Effector CD4-positive, alpha-beta T cell (primary cell): ENCODE data around the gene OR7C1.
"Not testable (repeated sequence)": the region's sequence is repeated elsewhere in the genome, so short reads cannot be mapped to it uniquely, and the experiment has no call there.

Experiments
- DNase-seq: peaks from one replicate; pipeline ENCODE4 v3.0.0-alpha.2; 2020

The OR7C1 gene

GRCh38 chr19:14784730-14785101 is 50.3 kb downstream of the OR7C1 start:
- not testable (repeated sequence) for DNase-seq

DNA sequence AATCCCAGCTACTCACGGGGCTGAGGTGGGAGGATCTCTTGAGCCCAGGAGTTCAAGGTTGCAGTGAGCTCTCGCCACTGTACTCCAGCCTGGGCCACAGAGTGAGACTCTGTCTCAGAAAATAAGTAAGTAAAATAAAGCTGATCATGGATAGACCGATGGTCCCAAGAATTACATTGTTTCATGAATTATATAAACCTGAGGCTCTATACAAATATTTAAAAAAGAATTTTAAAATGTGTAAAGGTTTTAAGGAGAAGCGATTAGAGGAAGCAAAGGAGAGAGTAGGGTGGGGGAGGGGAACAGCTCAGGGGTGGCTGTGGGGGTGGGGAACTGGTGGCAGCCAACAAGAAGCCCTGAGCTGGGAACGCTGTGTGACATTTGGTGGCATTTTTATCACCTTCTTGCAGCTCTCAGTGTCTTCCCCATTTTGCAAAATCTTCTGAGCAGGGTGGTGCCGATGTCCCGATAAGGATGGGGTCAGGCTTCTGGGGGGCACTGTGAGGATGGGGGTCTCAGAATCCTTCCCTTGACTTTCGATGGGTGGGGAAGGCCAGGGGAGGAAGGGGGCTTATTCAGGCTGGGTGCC is 51.5 kb downstream of the OR7C1 start:
- not testable (repeated sequence) for DNase-seq

DNA sequence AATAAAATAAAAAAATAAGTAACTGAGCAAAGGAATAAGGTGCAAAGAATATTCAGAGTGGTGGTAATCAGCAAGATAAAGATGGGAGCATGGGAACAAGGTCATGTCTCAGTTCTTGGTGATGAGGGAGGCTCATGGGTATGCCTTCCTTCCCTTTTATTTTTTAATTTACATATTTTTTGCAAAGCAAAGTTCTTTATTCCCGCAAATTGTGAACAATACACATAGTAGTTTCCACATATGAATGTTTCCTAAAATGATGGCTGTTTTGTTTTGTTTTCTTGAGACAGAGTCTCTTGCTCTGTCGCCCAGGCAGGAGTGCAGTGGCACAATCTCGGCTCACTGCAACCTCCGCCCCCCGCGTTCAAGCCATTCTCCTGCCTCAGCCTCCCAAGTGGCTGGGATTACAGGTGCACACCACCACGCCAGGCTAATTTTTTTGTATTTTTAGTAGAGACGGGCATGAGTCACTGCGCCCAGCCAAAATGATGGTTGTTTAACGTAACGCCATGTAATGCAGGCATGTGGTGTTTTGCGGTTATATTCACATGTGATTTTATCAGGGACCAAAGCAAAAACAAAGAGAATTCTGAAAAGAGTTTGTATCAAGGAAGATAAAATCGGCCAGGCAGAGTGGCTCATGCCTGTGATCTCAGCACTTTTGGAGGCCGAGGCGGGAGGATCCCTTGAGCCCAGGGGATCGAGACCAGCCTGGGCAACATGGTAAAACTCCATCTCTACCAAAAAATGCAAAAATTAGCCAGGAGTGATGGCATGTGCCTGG is 52.2 kb downstream of the OR7C1 start:
- no peak for DNase-seq

DNA sequence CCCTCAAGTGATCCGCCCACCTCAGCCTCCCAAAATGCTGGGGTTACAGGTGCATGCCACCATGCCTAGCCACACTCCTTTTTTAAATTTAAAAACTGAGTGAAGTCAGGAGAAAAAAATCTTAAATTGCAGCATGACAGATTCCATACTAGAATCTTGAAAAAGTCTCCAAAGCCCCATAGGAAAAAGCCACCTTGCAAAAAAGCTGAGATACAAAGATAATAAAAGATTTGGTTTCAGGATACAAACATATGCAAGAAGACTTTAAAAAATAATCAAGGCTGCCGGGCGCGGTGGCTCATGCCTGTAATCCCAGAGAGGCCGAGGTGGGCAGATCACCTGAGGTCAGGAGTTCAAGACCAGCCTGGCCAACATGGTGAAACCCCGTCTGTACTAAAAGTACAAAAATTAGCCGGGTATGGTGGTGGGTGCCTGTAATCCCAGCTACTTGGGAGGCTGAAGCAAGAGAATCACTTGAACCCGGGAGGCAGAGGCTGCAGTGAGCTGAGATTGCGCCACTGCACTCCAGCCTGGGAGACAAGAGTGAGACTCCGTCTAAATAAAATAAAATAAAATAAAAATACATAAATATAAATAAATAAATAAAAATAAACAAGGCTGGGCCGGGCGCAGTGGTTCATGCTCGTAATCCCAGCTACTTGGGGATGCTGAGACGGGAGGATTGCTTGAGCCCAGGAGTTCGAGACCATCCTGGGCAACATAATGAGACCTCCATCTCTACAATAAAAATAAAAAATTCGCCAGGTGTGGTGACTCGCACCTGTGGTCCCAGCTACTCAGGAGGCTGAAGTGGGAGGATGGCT is 53.1 kb downstream of the OR7C1 start:
- DNase-seq: not testable (repeated sequence)

GRCh38 chr19:14780622-14781225 is 54.3 kb downstream of the OR7C1 start:
- DNase-seq: not testable (repeated sequence)

DNA sequence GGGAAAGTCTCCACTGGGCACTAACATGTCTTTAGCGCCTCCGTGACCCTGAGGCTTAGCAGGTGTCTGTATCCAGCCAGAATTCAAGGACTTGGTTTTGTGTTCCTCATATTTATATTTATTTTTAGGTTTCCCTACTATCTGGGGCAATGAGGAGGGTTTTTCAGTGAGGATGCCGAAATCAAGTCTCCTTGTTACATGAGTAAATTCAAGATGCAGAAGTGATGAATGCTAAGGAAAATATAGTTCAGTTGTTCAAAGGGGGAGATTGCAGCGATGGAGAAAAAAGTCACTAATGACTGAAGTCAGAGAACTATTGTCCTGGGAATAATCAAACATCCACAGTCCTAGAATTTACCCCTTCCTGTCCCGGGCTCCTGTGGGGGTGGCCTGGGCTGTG is 55.8 kb downstream of the OR7C1 start:
- DNase-seq: no peak

GRCh38 chr19:14778110-14778845 is 56.7 kb downstream of the OR7C1 start, which contains the start of gene ADGRE2:
ADGRE2 (minus strand) TSS chr19:14778560; CDS start chr19:14776756, 1,804 bp downstream.
- DNase-seq: not testable (repeated sequence)

GRCh38 chr19:14777645-14778044 is 57.3 kb downstream of the OR7C1 start:
- not testable (repeated sequence) for DNase-seq

DNA sequence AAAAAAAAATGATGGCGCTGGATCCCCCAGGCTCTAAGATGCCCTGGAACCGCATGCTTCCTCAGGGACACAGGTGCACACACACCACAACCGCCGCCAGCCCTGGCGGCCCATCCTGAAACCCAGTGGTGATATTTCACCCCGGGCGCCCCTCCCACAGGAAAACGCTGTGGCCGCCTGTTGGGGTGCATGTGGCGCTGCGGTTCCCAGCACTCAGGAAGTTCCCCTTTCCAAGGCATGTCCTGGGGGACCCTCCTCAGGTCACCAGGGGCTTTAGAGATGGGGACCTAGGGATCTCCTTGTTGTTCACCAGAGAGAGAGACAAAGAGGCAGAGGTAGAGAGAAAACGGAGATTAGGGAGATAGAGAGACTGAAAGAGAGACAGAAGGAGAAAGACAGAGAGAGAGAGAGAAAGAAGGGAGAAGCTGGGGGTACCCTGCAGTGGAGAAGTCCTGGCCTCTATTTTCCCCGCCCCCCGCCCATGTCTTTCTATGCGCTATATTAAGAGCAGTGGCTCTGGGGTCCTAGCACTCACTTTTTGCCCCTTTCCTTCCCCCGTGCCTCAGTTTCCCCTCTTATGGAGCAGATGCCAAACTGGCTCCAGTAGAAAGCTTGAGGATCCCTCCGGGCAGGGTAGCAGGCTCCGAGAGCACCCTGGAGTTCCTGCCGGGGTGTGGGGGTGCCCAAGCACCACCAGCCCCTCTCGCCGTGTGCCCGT is 59.0 kb downstream of the OR7C1 start:
- DNase-seq: no peak

DNA sequence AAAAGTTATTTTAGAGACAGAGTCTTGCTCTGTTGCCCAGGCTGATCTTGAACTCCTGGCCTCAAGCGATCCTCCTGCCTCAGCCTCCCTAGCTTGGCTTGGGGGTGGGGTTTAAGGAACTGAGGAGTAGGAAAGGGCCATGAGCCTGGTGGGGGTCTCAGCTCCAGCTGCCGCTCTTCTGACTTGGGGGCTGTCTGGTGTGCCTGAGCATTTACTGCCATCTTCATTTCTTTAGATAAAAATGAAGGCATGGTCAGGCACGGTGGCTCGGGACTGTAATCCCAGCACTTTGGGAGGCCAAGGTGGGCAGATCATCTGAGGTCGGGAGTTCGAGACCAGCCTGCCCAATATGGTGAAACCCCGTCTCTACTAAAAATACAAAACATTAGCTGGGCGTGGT is 59.7 kb downstream of the OR7C1 start:
- DNase-seq: not testable (repeated sequence)

GRCh38 chr19:14774373-14774772 is 60.6 kb downstream of the OR7C1 start:
- no peak for DNase-seq

DNA sequence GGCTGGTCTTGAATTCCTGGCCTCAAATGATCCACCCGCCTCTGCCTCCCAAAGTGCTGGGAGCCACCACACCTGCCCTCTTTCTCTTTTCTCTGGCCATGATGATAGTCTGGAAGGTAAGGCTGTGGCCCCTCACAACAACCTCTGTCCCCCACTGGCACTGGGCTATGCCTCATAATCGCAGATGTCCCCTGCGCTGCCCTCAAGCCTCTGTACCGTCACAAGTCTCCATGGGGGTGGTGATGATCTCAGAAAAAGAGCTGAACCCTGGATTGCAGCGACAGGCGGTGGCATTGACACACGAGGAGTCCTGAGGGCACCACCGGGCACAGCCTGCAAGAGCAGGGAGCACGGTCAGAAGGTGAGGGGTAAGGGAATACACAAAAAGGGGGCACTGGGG is 61.3 kb downstream of the OR7C1 start:
- not testable (repeated sequence) for DNase-seq

GRCh38 chr19:14772995-14773394 is 62.0 kb downstream of the OR7C1 start:
- no peak for DNase-seq

DNA sequence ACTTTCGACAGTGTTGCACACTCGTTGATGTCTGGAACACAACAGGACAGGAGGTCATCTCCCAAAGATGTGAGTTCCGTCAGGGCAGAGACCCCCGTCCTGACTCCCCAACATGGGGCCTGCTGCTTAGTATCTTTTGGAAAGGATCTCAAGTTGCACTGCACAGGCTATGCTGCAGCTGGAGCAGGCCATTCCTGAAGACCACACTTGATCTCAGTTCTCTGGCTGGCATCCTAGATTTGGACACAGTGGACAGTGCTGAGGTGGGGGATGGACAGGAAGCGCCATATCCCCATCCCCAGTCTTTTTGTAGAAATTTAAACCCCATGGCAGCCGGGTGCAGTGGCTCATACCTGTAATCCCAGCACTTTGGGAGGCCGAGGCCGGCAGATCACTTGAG is 62.5 kb downstream of the OR7C1 start:
- DNase-seq: no peak

DNA sequence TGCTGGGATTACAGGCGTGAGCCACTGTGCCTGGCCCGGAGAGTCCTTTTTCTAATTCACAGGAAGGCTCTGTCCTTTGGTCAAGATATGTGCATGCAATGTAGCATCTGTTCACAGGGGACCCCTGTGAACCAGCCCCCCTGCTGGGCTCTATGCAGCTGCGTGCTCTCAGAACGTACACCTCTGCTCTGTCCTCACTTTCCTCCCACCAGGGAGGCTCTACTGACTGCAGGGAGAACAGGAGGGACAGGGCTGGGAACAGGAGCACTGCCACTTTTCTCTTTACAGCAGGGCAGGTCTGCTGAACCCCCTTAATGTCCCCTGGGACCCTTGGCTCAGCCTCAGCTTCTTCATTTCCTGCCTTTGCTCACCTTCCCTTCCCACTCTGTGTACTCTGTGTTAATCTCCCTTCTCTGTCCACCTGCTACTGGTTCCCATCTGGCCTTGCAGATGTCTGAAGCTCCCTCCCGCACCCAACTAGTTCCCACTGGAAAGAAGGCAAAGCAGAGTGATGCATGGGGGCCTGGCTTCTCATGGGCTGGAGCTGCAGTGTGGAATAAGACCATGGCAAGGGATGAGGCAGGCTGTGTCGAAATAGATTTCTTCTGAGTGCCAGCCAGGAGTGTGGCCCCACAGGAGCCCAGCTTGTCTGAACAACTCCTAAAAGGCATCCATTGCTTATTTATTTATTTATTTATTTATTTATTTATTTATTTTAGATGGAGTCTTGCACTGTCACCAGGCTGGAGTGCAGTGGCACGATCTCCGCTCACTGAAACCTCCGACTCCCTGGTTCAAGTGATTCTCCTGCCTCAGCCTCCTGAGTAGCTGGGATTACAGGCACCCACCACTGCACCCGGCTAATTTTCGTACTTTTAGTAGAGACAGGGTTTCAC is 63.8 kb downstream of the OR7C1 start:
- DNase-seq: no peak

DNA sequence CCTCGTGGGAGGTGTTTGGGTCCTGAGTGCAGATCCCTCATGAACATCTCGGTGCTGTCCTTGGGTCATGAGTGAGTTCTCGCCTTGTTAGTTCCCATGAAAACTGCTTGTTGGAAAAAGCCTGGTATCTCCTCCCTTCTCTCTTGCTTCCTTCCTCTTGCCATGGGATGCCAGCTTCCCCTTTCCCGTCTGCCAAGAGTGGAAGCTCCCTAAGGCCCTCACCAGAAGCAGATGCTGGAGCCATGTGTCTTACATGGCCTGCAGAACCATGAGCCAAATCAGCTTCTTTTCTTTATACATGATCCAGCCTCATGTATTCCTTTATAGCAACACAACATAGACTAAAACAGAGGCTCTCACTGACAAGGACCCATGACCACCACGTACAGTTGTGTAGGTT is 64.8 kb downstream of the OR7C1 start:
- DNase-seq: no peak

DNA sequence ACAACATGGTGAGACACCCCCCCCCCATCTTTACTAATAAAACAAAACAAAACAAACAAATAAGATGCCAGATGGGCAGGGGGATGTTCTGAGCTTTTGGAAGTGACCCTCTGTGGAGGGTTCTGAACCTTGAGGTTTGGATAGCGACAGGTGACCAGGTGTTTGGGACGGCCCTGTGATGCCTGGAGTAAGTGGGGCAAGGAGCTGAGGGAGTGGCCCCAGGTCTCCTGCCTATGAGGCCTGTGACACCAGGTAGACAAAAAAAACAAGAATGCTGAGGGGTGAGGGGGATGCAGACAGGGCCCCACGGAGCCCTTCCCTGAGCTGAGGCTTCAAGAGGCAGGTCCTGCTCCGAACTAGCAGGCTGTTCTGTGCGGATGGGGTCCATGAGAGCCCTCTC is 65.8 kb downstream of the OR7C1 start:
- DNase-seq: no peak

- DNase-seq: no peak
These were observed 67.0 kb downstream of the OR7C1 start for GRCh38 chr19:14768001-14768400.

DNA sequence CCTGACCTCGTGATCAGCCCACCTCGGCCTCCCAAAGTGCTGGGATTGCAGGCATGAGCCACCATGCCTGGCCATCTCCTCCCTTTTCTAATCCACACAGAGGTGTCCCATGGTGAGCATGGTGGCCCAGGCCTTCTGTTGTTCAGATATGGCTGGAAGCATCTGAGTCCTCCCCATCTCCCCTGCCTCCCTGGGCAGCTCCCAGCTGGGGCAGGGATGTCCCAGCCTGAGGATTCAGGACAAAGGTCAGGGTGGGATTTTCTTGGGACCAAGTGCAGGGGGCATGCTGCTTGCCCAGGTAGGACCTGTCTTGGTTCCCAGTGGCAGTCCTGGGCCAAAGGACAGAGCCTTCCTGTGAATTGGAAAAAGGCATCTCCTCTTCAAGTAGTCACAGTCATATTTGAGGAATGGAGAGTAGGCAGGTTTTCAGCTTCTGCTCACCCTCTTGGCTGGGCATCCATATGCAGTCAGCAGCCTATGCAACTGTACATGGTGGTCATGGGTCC is 67.5 kb downstream of the OR7C1 start:
- DNase-seq: no peak

DNA sequence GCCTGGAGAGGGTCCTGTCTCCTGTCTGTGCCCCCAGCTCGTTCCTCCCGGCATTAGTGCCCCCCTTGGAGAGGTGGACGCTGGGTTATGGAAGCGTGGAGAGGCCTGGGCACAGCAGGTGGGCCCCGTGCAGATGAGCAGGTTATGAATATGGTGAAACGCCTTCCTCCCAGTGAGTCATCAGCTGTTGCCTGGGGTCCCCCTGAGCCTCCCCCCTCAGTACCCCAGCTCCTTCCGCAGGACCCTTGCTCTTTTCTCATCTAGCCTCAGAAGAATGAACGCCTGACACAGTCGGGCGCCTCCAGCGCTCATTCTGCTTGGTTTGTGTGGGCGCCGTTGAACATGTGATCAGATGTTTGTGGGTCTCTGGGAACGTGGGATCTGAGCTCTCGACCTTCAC is 69.1 kb downstream of the OR7C1 start:
- DNase-seq: not testable (repeated sequence)
